ENCODE results near the gene PALM.

GRCh38 chr19:688214-688613, 20.5 kb upstream of the PALM start:
- no peak for TF ChIP-seq ZNF318 (IDR thresholded peaks at IDR 0.05; ENCODE audit: borderline replicate concordance in 1 of 2, low read depth in 1 of 2)
- no peak for TF ChIP-seq NFIC (IDR thresholded peaks at IDR 0.05)
- no peak for TF ChIP-seq TEAD1 (CRISPR knock-in tag; IDR thresholded peaks at IDR 0.05)
- no peak for TF ChIP-seq C11orf30 (IDR thresholded peaks at IDR 0.05; ENCODE audit: low read depth)
- TF ChIP-seq ZNF184 (CRISPR knock-in tag; IDR thresholded peaks at IDR 0.05) = no peak
- no peak for TF ChIP-seq RBFOX2 (IDR thresholded peaks at IDR 0.05; ENCODE audit: low read depth, low read length)
- no peak for TF ChIP-seq HSF4 (CRISPR knock-in tag; IDR thresholded peaks at IDR 0.05; ENCODE audit: borderline replicate concordance)
- TF ChIP-seq USF2 (CRISPR knock-in tag; IDR thresholded peaks at IDR 0.05) = no peak
- no peak for TF ChIP-seq MCM5 (IDR thresholded peaks at IDR 0.05; ENCODE audit: low read depth)

Measured in K562 (cell line).